ENCODE measurements around the gene NAP1L4.

Gene NAP1L4

DNA sequence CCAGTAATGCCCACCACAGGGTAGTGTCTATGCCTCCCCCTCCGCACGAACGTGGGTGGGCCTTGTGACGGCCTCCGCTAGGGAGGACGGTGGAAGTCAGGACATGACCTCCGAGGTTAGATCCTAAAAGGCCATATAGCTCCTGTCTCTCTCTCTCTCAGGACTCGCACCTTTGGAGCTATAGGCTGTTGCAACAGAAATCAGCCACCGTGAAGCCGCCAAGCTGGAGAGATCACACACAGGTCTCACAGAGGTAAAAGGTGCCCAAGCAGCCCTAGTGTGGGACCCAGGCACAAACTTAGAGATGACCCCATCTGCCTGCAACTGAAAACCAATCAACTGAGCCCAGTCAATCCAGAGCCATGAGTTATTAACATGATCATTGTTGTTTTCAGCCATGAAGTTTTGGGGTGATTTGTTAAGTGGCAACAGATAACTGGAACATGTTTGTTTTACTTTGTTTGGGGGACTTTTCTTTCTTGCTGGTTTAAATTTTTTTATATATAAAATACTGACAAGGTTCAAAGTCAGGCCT, 7.4 kb upstream of the NAP1L4 start:
- no peak overlapping the region for H3K4me2 ChIP-seq (ENCODE audit: low read length)
- no peaks in the 10 kb centered on the region for H3K27me3 ChIP-seq (ENCODE audit: low read depth, low read length)
- H3K27ac ChIP-seq (ENCODE audit: low read length) = no peak overlapping the region
- H3K9me3 ChIP-seq (ENCODE audit: insufficient read depth, low read length) = no peaks in the 10 kb centered on the region
- H2AFZ ChIP-seq (ENCODE audit: low read depth, low read length) = no peak overlapping the region
- no peak overlapping the region for H3K9ac ChIP-seq (ENCODE audit: low read length)
- no peaks in the 10 kb centered on the region for H4K20me1 ChIP-seq (ENCODE audit: insufficient read depth, low read length)
- H3K36me3 ChIP-seq (replicated peaks; ENCODE audit: low read depth, low read length) = peaks cover 29% of the 10 kb centered on the region
- H3K4me1 ChIP-seq (ENCODE audit: low read length) = no peaks in the 10 kb centered on the region
- no peak overlapping the region for H3K4me3 ChIP-seq (ENCODE audit: low read length)
- no peaks in the 10 kb centered on the region for H3K79me2 ChIP-seq (ENCODE audit: low read length)
- no peak for TF ChIP-seq EZH2phosphoT487 (IDR thresholded peaks at IDR 0.05; ENCODE audit: low read depth)
- no peak for TF ChIP-seq CTCF (IDR thresholded peaks at IDR 0.05; ENCODE audit: low read depth, low read length)

DNA sequence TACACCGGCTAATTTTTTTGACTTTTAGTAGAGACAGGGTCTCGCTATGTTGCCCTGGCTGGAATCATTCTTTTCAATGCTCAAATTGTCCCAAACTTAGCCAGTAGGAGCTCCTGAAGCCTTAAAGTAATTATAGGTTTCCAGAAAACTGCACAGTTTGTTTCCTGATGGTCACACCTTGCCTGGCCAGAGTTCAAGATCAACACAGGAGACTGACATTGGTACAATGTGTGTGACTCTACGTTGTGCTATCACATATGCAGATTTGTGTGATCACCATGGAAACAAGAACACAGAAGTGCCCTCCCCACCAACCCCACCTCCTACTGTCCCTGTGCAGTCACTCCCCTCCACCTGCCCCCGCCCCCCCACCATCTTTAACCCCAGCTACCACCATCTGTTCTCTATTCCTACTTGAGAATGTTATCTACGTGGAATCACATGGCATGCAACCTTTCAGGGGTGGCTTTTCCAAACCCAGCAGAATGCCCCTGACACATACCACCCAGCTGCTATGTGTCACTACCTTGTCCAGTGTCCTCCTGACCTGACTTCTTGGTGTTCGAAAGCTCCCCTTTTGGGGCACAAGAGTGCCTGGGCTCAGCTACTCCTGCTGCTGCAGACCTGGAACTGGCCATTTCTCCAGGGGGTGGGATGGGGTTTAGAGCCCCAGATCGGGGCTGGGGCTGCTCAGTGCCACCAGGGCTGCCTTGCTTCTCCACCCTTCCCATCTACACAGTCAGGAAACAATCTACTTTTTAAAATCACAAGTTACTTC, 6.1 kb upstream of the NAP1L4 start:
- H2AFZ ChIP-seq (ENCODE audit: low read depth, low read length) = no peak overlapping the region
- TF ChIP-seq CTCF (IDR thresholded peaks at IDR 0.05; ENCODE audit: low read depth, low read length) (no peak), EZH2phosphoT487 (IDR thresholded peaks at IDR 0.05; ENCODE audit: low read depth) (no peak)
- peaks cover 7% of the 10 kb centered on the region; the same call in 1 of the 2 replicates for H3K4me1 ChIP-seq (ENCODE audit: low read length)
- no peak overlapping the region for H3K9ac ChIP-seq (ENCODE audit: low read length)
- H3K4me2 ChIP-seq (ENCODE audit: low read length) = no peak overlapping the region
- no peaks in the 10 kb centered on the region for H3K9me3 ChIP-seq (ENCODE audit: insufficient read depth, low read length)
- no peaks in the 10 kb centered on the region for H3K79me2 ChIP-seq (ENCODE audit: low read length)
- no peak overlapping the region for H3K27ac ChIP-seq (ENCODE audit: low read length)
- peaks cover 23% of the 10 kb centered on the region for H3K36me3 ChIP-seq (replicated peaks; ENCODE audit: low read depth, low read length)
- H3K4me3 ChIP-seq (ENCODE audit: low read length) = no peak overlapping the region
- H3K27me3 ChIP-seq (ENCODE audit: low read depth, low read length) = no peaks in the 10 kb centered on the region
- no peaks in the 10 kb centered on the region for H4K20me1 ChIP-seq (ENCODE audit: insufficient read depth, low read length)

DNA sequence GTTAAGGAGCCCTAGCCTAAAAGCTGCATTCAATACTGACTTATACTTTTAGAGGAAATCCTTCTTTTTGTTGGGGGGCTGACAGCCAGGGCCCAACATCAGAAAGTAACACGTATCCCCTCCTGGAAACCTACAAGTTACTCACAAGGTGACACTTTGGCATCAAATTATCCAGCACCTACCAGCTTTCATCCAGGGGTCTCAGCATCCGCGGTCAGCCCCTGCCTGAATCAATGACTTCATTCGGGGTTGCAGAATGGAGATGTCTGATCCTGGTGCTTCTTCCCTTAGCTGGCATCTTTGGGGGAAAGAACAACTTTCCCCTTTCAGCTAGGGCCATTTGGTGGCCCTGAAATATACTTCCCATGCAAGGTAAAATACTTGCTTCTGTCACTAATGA, 5.3 kb upstream of the NAP1L4 start:
- no peak overlapping the region for H2AFZ ChIP-seq (ENCODE audit: low read depth, low read length)
- TF ChIP-seq EZH2phosphoT487 (IDR thresholded peaks at IDR 0.05; ENCODE audit: low read depth) = no peak
- no peak for TF ChIP-seq CTCF (IDR thresholded peaks at IDR 0.05; ENCODE audit: low read depth, low read length)
- H3K9ac ChIP-seq (ENCODE audit: low read length) = no peak overlapping the region
- H3K79me2 ChIP-seq (ENCODE audit: low read length) = peaks cover 5% of the 10 kb centered on the region; the same call in 1 of the 2 replicates
- H3K27me3 ChIP-seq (ENCODE audit: low read depth, low read length) = no peaks in the 10 kb centered on the region
- no peaks in the 10 kb centered on the region for H3K9me3 ChIP-seq (ENCODE audit: insufficient read depth, low read length)
- H3K27ac ChIP-seq (ENCODE audit: low read length) = no peak overlapping the region
- no peak overlapping the region for H3K4me3 ChIP-seq (ENCODE audit: low read length)
- peaks cover 22% of the 10 kb centered on the region for H3K36me3 ChIP-seq (replicated peaks; ENCODE audit: low read depth, low read length)
- H3K4me1 ChIP-seq (ENCODE audit: low read length) = peaks cover 10% of the 10 kb centered on the region; the same call in 1 of the 2 replicates
- no peak overlapping the region for H3K4me2 ChIP-seq (ENCODE audit: low read length)
- no peaks in the 10 kb centered on the region for H4K20me1 ChIP-seq (ENCODE audit: insufficient read depth, low read length)

DNA sequence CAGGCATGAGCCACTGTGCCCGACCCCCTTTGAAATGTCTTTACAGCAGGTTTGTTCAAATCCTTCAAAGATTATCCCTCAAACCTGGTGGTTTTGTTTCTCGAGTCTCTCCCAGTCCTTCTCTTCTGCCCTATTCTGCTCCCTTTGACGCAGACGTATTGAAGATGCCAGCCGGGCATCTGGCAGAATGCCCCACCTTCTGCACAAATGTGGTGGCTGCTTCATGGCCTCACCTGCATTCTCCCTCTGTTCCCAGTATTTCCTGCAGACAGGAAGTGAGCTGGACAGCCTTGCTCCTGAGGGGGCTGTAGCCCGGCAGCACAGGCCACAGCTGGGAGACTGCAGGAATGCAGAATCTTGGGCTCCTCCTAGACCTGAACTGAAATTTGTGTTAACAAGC, 4.8 kb upstream of the NAP1L4 start:
- no peak overlapping the region for H3K4me2 ChIP-seq (ENCODE audit: low read length)
- no peak overlapping the region for H2AFZ ChIP-seq (ENCODE audit: low read depth, low read length)
- H3K27ac ChIP-seq (ENCODE audit: low read length) = no peak overlapping the region
- H3K9ac ChIP-seq (ENCODE audit: low read length) = no peak overlapping the region
- TF ChIP-seq EZH2phosphoT487 (IDR thresholded peaks at IDR 0.05; ENCODE audit: low read depth) (no peak), CTCF (IDR thresholded peaks at IDR 0.05; ENCODE audit: low read depth, low read length) (no peak)
- H3K27me3 ChIP-seq (ENCODE audit: low read depth, low read length) = no peaks in the 10 kb centered on the region
- no peaks in the 10 kb centered on the region for H4K20me1 ChIP-seq (ENCODE audit: insufficient read depth, low read length)
- peaks cover 7% of the 10 kb centered on the region; the same call in 1 of the 2 replicates for H3K79me2 ChIP-seq (ENCODE audit: low read length)
- no peak overlapping the region for H3K4me3 ChIP-seq (ENCODE audit: low read length)
- H3K9me3 ChIP-seq (ENCODE audit: insufficient read depth, low read length) = no peaks in the 10 kb centered on the region
- H3K4me1 ChIP-seq (ENCODE audit: low read length) = peaks cover 10% of the 10 kb centered on the region; the same call in 1 of the 2 replicates
- peaks cover 19% of the 10 kb centered on the region for H3K36me3 ChIP-seq (replicated peaks; ENCODE audit: low read depth, low read length)

Measured in OCI-LY3 (cell line).